ENCODE measurements around the gene GLRB.
A peak's percentile ranks its signal among the peaks of the same experiment; 100 is the strongest.

GLRB gene

DNA sequence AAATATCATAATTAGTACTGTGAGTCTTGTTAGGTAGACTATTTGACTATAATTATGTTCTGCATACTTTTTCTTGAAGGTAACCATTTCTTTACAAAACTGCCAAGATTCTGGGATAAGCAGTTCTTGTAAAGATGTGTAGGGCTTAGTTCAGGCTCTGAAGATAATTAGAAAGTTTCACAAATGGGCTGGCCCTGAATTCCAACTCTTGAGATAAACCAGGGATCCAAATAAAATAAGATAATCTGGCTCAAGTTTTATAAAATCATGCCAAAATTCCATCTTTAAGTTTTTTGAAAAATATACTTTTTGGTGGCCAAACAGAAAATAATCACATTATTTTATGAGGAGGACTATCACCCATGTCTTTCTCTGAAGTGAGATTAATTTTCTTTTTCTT lies 35.5 kb upstream of the GLRB start:
- Histone ChIP-seq H3K9me3 (ENCODE audit: control insufficient read depth, insufficient read depth, low read depth, low read length) (no peaks in the 10 kb centered on the region), H3K4me1 (ENCODE audit: control insufficient read depth, insufficient read depth, low read length) (no peaks in the 10 kb centered on the region), H3K36me3 (ENCODE audit: control insufficient read depth in 2 of 2, insufficient read depth in 1 of 2, low read length in 2 of 2) (no peaks in the 10 kb centered on the region), H3K27ac (ENCODE audit: extremely low read depth, low read depth, low read length) (no peak overlapping the region), H3K4me3 (ENCODE audit: low read depth, low read length) (no peak overlapping the region)
- POLR2A ChIA-PET: no interaction called here
- no peak for TF ChIP-seq EGR2 (tag by site-specific recombination; IDR thresholded peaks at IDR 0.05; ENCODE audit: low read depth)
- no peak for TF ChIP-seq ZSCAN4 (tag by site-specific recombination; IDR thresholded peaks at IDR 0.05)
- no peak for TF ChIP-seq ZNF473 (tag by site-specific recombination; IDR thresholded peaks at IDR 0.05)
- no peak for TF ChIP-seq ZNF776 (tag by site-specific recombination; IDR thresholded peaks at IDR 0.05; ENCODE audit: borderline replicate concordance)
- TF ChIP-seq ZNF37A (tag by site-specific recombination; IDR thresholded peaks at IDR 0.05): no peak
- CTCF ChIA-PET: no interaction called here

DNA sequence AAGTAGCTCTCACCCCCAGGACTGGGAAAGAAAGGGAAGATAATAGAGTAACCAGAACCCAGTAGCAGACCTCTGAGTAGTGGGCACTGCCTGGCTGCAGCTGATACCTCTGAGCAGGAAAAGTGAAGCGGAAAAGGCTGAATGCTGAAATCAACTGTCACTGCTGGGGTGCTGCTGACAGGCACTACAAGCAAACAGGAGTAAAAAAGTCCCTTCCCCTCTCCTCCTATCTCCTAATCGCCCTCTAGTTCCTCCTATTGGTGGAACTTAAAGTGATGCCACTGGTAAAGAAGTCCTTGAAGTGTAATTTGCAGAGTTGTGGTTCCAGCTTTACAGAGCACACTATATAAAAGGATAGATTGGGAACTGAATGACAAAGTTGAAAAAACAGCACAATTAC lies 32.8 kb upstream of the GLRB start:
- TF ChIP-seq MZF1 (tag by site-specific recombination; IDR thresholded peaks at IDR 0.05; ENCODE audit: borderline replicate concordance) (no peak), PRDM1 (tag by site-specific recombination; IDR thresholded peaks at IDR 0.05) (0 out of 2 replicates have a peak, but pooled peaks have one; percentile 28)
- no peaks in the 10 kb centered on the region for H3K4me1 ChIP-seq (ENCODE audit: control insufficient read depth, insufficient read depth, low read length)
- ChIA-PET CTCF (interaction anchor here (3.6 kb wide), 1 partner anchor 71 kb away, joined by 20 read pairs; the partner anchor contains the start of gene PDGFC), POLR2A (interaction anchor here (0.6 kb wide), 1 partner anchor 17 kb away, joined by 3 read pairs; no protein-coding TSS in a partner anchor)
- no peak overlapping the region for H3K4me3 ChIP-seq (ENCODE audit: low read depth, low read length)
- H3K9me3 ChIP-seq (ENCODE audit: control insufficient read depth, insufficient read depth, low read depth, low read length): no peaks in the 10 kb centered on the region
- H3K27ac ChIP-seq (ENCODE audit: extremely low read depth, low read depth, low read length): no peak overlapping the region
- H3K36me3 ChIP-seq (ENCODE audit: control insufficient read depth in 2 of 2, insufficient read depth in 1 of 2, low read length in 2 of 2): no peaks in the 10 kb centered on the region

DNA sequence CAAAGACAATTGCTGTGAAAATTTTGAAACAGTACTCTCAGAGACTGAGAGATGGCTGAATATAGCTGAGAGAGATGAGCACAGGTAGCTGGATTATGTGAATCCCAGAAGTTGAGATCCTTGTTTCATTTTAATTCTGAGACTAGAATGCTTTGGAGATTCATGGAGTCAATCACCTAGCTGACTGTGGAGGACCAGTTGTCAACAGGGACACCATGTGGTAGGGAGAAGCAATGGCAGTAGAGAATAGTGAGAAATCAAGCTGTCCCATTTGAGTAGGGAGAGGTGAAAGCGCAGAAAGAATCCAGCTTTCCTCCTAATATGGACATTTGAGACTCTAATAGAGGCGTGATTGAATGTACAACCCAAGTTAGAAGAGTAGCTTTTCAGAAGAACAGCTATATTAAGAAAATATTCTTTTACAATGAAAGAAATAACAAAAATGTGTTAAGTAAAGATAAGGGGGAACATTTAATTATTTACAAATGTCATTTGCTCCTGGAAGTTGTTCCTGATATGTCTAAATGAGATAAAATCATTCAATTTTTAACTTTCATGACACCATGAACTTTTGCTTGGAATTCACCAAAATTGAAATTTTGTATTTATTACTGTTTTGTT lies 30.3 kb upstream of the GLRB start:
- CTCF ChIA-PET: interaction anchor here (0.6 to 3.6 kb wide), 19 partner anchors 9 to 932 kb away, joined by 3 to 20 read pairs (median 4); partner anchors contain the start of gene PDGFC

More for the DNA sequence above, 30.3 kb upstream of the GLRB start:
- H3K27ac ChIP-seq (ENCODE audit: extremely low read depth, low read depth, low read length): no peak overlapping the region
- POLR2A ChIA-PET: interaction anchor here (0.7 kb wide), 1 partner anchor 76 kb away, joined by 3 read pairs; no protein-coding TSS in a partner anchor
- no peaks in the 10 kb centered on the region for H3K36me3 ChIP-seq (ENCODE audit: control insufficient read depth in 2 of 2, insufficient read depth in 1 of 2, low read length in 2 of 2)
- no peaks in the 10 kb centered on the region for H3K4me1 ChIP-seq (ENCODE audit: control insufficient read depth, insufficient read depth, low read length)
- no peak overlapping the region for H3K4me3 ChIP-seq (ENCODE audit: low read depth, low read length)
- H3K9me3 ChIP-seq (ENCODE audit: control insufficient read depth, insufficient read depth, low read depth, low read length): no peaks in the 10 kb centered on the region
- TF ChIP-seq PRDM10 (tag by site-specific recombination; IDR thresholded peaks at IDR 0.05) (0 out of 2 replicates have a peak, but pooled peaks have one; percentile 21), ZNF654 (tag by site-specific recombination; IDR thresholded peaks at IDR 0.05; ENCODE audit: low read depth) (peak; percentile 78), CTCF (tag by site-specific recombination; IDR thresholded peaks at IDR 0.05) (peak; percentile 33; the same call in 1 of the 2 replicates), ZNF530 (tag by site-specific recombination; IDR thresholded peaks at IDR 0.05; ENCODE audit: low read depth) (no peak), ZNF660 (tag by site-specific recombination; IDR thresholded peaks at IDR 0.05) (0 out of 2 replicates have a peak, but pooled peaks have one; percentile 27), ZNF2 (tag by site-specific recombination; IDR thresholded peaks at IDR 0.05) (peak; percentile 99)

Measured in HEK293 (cell line).